HG03095 (cell line): Measurements from ENCODE around the gene BAK1.
A peak's percentile ranks its signal among the peaks of the same experiment; 100 is the strongest.
"Not testable (repeated sequence)": the region's sequence is repeated elsewhere in the genome, so short reads cannot be mapped to it uniquely, and the experiment has no call there.

ENCODE experiments used
- ATAC-seq: cut with Tn5 transposase; IDR thresholded peaks from one replicate; pipeline ENCODE4 v1.9.1; 2021; ENCODE audit warnings: moderate library complexity; ENCODE audit not compliant: unreplicated experiment

BAK1 gene

DNA sequence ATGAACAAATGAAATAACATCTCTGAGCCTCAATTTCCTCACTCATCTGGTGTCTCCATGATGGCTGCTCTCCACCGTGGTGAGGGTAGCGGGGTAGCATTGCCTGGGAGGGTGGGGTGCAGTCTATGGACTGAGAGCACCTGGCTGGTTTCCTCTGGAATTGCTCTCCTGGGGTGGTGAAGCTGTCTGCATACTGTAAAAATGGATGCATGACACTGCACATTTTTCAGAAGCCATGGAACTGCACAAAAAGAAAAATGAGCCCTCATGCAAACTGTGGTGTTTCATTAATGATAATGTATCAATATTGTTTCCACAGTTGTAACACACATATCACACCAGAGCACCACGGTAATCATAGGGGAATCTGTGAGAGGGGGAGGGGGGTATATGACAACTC is 28.9 kb upstream of the BAK1 start:
- no peak for ATAC-seq

DNA sequence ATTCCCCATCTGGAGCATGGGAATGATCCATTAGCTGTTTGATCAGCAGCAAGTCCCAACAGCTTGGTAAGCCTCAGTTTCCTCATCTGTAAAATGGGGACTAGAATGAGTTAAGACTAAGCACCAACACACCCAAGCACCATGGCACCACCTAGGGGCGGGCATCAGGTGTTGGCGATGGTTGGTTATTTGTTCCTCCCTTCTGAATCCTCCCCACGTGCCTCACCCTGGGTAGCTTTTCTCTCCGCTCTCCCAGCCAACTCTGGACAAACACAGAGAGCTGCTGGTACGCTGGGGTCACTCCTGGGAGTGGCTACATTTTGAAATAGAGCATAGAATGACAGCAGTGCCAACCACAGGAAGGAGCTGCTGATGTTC is 27.7 kb upstream of the BAK1 start:
- no peak for ATAC-seq

DNA sequence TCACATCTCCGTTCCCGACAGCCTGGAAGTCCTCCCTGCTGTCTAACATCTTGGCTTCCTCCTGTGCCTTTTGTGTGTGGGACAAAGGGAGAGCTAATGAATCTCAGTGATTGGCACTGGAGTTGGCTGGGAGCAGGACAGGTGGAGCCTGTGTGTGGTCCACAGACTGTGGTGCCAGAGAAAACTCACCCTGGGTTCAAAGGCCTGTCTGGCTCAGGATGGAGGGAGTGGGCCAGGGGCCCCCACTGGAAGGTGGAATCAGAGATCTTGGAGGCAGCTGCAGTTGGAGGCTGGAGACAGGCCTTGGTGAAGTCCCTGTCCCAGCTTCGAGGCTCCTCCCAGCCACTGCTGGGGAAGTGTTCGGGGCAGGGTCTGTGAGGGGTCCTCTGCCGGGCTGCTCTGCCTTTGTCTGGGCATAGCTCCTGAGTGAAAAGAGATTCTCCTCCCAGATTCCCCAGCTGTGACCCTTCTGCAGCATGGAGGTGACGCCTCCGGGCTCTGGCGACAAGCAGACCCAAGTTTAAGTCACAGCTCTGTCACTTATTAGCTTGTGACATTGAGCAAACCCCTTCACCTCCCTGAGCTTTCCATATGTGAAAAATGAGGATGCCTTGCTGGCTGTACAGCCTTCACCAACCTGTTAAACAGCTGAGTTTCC is 27.2 kb upstream of the BAK1 start:
- no peak for ATAC-seq

DNA sequence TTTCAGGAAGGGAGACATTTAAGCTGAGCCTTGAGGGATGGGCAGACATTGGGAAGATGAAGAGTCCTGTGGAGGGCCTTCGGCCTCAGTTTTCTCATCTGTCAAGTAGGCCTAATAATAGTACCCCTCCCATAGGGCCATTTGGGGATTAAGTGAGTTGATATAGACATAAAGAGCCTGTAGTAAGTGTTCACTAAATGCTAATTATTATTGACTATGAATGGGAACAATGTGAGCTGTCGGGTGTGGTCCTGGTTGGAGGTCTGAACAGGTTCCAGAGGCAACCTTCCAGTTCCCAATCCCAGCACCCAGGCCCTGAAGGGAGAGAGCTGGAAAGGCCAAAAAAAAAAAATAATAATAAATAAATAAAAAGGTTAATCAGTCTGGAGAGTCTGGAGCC is 26.6 kb upstream of the BAK1 start:
- ATAC-seq: no peak

DNA sequence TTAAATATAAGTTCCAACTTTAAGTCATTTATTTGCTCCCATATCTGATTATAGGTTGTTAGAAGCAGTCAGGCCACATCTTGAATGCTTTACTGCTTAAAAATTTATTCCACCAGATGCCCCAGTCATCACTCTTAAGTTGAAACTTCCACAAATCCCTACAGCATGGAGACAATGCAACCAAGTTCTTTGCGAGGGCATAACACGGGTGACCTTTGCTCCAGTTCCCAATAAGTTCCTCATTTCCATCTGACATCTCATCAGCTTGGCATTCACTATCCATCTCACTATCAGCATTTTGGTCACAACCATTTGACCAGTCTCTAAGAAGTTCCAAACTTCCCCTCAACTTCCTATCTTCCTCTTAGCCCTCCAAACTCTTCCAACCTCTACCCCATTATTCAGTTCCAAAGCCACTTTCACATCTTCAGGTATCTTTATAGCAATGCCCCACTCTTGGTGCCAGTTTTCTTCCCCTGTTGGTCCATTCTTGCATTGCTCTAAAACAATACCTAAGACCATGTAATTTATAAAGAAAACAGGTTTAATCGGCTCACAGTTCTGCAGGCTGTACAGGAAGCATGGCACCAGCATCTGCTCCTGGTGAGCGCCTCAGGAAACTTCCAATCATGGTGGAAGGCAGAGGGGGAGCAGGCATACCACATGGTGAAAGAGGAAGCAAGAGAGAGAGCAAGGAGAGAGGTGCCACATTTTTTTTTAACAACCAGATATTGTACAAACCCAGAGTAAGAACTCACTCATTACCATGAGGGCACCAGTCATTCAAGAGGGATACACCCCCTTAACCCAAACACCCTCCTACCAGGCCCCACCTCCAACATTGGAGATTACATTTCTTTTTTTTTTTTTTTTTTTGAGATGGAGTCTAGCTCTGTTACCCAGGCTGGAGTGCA is 25.1 kb upstream of the BAK1 start:
- ATAC-seq: no peak

DNA sequence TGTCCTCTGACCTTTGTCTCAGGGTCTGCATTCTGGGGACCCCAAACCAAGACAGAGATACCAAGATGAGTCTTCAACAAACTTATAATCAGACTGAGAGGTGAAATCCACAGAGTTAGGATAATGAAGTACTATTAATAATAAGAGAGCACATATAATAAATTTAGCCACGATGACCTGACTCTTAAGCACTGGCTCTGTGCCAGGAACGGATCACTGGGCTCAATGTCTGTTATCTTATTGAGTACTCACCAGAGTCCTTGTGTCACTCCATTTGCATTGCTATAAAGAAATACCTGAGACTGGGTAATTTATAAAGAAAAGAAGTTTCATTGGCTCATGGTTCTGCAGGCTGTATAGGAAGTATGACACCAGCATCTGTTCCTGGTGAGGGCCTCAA is 22.1 kb upstream of the BAK1 start:
- no peak for ATAC-seq

DNA sequence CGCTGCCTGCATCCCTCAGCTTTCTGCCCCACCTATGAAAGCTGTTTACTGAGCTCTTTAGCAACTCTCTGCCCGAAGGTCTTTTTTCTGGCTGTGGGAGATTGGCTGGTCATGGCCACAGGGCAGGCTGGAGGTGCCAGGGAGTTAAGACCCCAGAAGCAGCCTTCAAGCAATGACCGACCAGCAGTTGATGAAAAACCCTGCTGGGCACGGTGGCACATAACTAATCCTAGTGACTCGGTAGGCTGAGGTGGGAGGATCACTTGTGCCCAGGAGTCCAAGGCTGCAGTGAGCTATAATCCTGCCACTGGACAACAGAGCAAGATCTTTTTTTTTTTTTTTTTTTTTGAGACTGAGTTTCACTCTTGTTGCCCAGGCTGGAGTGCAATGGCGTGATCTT is 20.7 kb upstream of the BAK1 start:
- ATAC-seq: no peak

DNA sequence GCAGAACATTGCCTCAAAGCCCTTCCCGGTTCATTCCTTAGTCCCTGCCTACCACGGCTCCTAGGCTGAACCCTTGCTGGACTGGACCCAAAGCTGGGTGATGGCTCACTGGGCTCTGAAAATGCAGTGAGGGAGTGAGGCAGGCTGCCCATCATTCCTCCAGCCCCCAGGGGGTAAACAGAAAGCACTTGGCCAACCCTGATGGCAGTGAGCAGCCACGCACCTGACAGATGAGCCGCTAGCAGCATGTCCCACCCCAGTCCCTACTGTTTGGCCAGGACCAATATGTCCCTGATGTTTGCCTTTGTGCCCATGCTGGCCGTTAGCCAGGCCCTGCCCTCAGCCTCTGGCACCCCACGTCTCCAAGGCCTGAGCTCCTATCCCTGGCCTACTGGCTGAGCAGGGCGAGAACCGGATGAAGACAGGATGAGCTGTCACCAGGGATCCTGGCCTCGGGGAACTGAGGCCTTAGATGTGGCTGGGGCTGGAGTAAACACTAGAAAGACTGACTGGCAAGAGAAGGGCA is 19.4 kb upstream of the BAK1 start:
- no peak for ATAC-seq

DNA sequence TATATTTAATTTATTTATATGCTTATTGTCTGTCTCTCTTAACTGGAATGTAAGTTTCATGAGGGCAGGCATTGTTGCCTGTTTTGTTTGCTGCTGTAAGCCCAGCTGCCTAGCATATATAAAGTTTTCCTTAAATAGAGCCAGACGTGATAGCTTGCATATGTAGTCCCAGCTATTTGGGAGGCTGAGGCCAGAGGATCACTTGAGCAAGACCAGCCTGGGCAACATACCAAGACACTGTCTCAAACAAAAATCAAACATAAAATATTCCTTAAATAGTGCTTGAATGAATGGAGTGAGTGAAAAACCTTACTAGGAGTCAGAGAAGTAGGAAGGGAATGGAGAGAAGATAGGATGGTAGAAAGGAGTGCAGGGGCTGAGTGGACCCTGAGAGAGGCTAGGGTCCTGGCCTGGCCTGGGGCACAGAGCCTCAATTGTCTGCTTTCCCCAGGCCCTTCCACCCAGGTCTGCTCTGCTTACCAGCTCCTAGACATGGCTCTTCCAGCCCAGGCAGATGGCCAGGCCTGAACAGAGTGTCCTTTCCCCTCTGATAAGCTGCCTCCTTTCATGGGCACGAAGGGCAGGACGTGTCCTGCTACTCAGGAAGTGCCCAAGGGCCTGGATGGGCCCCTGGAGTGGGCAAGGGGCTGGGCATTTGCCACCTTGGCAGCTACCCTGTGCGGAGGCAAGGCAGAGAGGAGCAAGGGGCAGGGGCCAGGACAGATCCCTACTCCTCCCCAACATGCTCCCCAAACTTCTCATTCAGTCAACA is 17.7 kb upstream of the BAK1 start:
- no peak for ATAC-seq

DNA sequence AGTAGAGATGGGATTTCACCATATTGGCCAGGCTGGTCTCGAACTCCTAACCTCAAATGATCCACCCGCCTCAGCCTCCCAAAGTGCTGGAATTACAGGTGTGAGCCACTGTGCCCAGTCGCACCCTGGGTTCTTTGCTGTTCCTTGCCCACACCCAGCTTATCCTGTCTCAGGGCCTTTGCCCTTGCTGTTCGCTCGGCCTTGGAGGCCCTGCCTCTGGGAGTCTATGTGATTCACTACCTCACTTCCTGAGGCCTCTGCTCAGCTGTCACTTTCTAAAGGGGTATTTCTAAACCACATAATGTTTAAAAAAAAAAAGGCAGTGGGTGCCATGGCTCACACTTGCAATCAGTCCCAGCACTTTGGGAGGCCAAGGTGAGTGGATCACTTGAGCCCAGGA is 16.8 kb upstream of the BAK1 start:
- ATAC-seq: not testable (repeated sequence)

DNA sequence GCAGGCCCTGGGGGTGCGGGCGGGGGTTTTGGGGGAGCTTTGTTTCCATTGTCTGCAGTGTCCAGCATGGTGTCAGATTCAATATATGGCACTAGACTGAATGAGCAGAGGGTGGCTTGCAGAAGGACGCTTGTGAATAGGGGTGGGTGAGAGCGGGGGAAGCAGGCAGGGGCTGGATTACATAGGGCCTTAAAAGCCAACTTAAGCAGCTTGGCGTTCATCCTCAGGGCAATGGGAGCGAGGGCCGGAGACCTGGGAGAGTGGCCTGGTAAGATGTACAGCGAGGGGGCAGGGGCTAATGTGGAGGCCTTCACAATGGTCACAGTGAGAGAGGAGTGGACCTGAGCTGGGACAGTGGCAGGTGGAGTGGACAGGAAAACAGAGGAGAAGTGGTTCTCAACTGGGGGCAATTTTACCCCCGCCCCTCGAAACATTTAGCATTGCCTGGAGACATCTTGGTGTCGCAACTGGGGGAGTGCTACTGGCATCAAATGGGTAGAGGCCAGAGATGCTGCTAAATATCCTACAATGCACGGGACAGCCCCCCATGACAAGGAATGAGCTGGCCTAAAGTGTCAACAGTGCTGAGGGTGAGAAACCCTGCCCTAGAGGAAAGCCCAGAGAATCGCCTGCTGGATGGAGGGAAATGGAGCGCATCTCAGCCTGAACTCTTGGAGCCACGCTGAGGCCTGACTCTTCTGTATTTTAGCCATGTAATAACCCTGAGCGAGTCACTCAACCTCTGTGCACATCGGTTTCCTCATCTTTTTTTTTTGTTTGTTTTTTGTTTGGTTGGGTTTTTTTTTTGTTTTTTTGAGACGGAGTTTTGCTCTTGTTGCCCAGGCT is 15.1 kb upstream of the BAK1 start:
- ATAC-seq: no peak

DNA sequence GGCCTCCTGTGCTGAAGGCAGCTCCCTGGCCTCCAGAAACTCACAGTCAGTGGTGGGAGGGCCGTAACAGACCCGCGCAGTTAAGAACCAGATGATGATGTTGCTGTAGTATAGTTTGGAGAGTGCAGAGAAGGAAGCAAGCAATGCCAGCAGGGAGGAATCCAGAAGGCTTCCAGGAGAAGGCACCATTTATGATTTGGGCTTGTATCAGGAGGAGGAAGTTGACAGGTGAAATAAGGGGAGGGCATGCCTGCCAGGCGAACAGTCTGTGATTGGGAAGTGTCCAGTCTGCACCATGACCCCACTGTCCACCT is 13.3 kb upstream of the BAK1 start:
- no peak for ATAC-seq

DNA sequence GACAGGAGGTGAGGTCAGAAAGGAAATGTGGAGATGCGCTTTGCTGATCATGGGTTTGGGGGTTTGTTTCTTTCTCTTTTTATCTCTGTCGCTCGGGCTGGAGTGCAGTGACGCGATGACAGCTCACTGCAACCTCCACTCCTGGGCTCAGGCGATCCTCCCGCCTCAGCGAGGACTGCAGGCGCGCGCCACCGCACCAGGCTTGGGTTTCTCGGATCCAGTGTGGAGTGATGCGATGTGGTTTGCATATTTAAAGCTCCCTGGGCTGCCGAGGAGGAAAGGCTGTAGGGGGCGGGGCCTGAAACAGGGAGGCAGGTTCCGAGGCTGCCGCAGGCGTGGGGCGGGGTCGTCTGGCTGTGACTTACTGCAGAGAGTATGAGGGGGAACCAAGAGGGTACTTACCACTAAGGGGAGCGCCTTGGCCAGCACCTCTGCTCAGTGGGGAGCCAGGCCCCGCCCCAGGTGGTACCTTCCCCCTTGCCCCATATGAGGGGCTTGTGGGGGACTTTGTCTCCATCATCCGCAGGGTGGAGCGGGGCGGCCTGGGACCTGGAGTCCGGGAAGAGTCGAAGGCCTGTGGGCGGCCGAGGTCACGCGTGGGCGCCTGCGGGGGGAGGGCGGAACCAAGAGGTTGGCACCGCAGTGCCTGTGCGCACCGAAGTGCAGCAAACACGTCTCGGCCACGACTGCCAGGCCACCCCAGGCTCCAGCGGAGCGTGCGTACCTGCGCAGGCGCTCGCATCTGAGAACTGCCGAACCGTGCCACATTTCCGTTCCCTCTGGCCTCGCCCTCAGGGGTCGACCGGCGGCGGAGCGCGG is 12.7 kb upstream of the BAK1 start:
- ATAC-seq: peak; percentile 57

DNA sequence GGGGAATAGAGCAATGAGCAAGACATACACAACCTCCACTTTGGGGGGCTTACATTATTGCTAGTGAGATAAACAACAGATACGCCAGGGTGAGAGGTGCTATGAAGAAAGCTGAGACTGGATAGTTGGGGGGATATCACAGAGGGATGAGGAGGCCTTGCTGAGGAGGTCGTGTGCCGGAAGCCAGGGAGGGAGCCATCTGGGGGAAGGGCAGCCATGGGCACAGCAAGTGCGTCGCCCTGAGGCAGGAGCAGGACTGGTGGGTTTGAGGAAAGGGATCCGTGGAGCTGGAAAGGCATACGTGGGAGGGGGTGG is 12.2 kb upstream of the BAK1 start:
- ATAC-seq: no peak

DNA sequence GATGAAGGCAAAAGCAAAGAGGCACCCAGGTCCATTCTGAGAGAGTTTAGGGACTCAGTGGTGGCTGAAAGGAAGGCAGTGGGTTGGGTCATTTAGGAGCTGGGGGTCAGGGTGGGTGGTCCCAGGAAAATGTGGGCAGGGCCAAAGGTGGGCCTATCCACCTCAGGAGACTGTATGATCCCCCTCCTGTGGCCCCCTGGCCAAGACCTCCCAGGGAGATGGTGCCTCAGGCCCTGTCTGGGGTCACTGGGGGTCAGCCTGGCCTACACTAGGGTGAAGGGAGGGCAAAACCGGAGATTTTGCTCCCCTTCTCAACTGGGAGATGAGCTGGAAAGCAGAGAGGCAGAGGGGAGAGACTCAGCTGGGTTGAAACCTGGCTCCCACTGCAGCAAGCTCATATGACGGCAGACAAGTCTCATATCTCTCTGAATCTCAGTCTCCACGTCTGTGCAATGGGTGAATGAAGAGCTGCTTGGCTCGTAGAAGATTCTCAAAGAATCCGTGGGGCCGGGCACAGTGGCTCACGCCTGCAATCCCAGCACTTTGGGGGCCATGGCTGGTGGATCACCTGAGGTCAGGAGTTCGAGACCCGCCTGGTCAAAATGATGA is 11.5 kb upstream of the BAK1 start:
- no peak for ATAC-seq

DNA sequence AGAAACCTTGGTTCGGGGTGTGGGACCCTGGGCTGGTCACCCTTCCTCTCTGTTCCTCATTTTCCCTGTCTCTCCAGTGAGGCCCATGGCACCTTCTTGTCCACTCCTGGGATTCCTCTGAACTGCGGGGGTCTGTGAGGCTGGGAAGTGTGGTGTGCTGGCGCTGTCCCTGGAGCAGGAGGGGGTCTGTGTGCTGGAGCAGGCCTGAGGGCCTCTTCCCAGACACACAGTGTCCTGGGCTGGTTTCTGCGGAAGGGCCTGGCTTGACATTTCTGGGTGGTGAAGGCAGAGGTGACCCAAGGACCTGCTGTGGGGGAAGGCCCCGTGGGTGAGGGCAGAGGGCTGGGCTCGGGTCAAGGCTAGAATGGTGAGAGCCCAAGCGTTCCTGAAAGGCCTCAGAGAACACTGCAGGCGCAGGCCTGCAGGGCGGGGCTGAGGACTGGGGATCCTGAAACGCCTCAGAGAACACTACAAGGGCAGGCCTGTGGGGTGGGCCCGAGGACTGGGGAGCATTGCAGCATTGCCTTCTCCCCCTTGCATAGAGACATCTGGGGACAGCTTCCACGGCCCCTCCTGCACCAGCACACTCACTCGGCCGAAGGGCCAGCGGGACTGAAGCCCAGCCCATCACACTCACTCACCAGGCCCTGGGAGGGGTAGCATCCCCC is 10.6 kb upstream of the BAK1 start:
- no peak for ATAC-seq

DNA sequence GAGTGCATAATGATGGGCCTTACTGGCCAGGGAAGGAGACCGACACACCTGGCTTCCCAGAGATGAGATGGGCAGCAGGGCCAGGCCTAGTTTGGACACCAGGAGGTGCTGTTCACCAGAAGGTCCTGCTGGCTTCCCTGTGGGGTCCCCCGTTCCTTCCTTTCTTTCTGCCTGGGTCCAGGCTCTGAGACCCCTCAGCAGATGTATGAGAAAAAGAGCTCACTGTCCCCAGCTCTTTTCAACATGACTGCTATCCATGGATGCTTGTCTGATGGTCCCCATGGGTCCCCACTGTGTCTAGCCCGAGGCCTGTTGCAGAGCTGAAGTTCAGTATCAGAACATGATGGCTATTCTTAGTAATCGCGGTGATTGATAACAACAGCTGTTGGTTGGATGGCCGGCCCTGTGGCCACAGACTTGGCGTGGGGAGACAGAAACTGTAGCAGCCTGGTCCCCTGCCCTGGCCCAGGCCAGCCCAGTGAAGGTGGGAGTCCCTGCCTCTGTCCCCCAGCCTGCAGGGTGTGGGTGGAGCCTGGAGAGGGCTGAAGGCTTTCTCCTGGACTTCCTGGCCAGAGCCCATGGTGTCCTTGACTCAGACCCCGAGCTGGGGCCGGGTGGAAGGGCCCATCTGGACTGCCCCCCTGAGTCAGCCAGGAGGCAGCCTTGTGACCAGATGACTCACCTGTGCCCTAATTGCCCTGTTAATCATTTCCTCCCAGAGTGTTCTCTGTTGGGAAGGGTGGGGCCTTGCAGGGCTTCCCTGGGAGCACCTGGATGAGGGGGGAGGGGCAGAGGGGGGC is 9.9 kb upstream of the BAK1 start:
- ATAC-seq: no peak

DNA sequence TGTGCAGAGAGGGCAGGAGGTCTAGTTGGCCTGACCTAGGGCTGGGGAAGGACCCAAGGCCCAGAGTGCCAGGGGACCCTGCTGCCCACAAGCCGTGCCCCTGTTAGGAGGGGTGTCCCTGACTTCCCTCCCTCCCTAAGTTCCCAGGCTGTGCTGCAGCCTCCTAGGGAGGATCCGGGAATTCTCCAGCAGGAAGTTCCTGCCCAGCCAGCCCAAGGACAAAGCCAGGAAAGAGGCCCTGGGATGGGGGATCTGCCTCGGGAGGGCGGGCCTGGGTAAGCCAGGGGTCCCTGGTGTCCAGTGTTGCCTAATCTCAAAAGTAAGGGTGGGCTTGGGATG is 9.3 kb upstream of the BAK1 start:
- no peak for ATAC-seq

DNA sequence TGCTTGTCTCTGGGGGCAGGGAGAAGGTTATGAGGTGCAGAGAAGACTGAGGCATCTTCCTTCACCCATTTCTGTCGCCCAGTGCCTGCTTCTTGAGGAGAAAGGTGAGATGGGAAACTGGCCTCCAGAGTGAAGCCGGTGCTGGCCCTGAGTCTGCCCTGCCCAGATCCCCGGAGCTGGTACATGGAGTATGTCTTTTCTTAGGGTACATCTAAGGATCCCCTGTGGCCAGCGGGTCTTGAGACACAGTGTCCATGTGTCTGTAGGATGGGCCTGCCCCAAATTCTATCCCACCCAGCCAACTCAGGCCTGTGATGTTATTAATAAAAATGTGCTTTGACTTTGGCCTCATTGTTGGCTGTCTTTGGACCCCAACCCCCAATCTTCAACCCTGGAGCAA is 8.8 kb upstream of the BAK1 start:
- ATAC-seq: no peak
